ENCODE results near the gene GLUD2. TPM values are rescaled to one million over a fixed set of nuclear protein-coding genes. Genes with fewer than 3 reads are reported as not detected.

The GLUD2 gene
- total RNA-seq, result 0.54 and 0.79 TPM in 2 replicates

GRCh38 chrX:121047441-121048419 is at the start of gene GLUD2:
GLUD2 (plus strand) TSS chrX:121047610; CDS start chrX:121047685, 75 bp downstream.

Other genes with a start within 250 kb of the GLUD2 start
- gene CT47B1, start 171.7 kb upstream of the GLUD2 start, total RNA-seq, result not detected in 2 replicates
- not detected in 2 replicates for gene CT47A11, start 110.5 kb upstream of the GLUD2 start, total RNA-seq
- not detected in 2 replicates for gene CT47A10, start 105.6 kb upstream of the GLUD2 start, total RNA-seq
- not detected in 2 replicates for gene CT47A9, start 100.7 kb upstream of the GLUD2 start, total RNA-seq
- not detected in 2 replicates for gene CT47A8, start 95.9 kb upstream of the GLUD2 start, total RNA-seq
- not detected in 2 replicates for gene CT47A7, start 91.0 kb upstream of the GLUD2 start, total RNA-seq
- not detected in 2 replicates for gene CT47A6, start 86.1 kb upstream of the GLUD2 start, total RNA-seq
- not detected in 2 replicates for gene CT47A5, start 81.3 kb upstream of the GLUD2 start, total RNA-seq
- gene CT47A4, start 76.4 kb upstream of the GLUD2 start, total RNA-seq, result not detected in 2 replicates
- gene CT47A3, start 71.5 kb upstream of the GLUD2 start, total RNA-seq, result not detected in 2 replicates
- gene CT47A2, start 66.7 kb upstream of the GLUD2 start, total RNA-seq, result not detected in 2 replicates
- gene CT47A1, start 61.9 kb upstream of the GLUD2 start, total RNA-seq, result not detected in 2 replicates